ENCODE measurements around the gene MASP1.

The MASP1 gene

DNA sequence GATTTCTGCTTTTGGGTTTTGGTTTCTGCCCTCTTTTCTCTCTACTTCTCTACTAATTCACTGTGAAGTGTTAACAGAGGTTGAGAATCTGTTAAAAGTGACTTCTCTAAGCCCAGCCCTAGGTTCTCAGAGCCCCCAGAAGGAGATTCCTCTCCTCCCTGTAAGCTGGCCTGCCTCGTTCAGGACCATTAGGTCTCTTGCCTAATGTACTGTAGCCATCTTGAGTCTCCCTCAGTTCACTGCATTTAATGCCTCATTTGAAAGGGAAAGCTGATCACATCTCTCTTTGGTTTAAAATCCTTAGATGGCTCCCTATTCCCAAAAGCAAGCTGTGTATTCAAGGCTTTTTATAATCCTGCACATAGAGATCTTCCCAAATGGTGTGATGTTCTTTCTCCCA lies 77.9 kb downstream of the MASP1 start:
- 72% methylated on average over 1 of the region's 1 CpG for WGBS
- Histone ChIP-seq H3K27me3 (ENCODE audit: control insufficient read depth in 1 of 2, insufficient read depth in 1 of 2, low read length in 2 of 2) (peaks cover 0 to 5% of the 10 kb centered on the region in 2 experiments), H3K23ac (ENCODE audit: low read length in 2 of 2) (no peak overlapping the region), H4K8ac (ENCODE audit: low read length) (no peak overlapping the region), H3K79me1 (replicated peaks; ENCODE audit: low read length, poor library complexity, severe bottlenecking) (no peaks in the 10 kb centered on the region), H3K4me2 (ENCODE audit: low read length, poor library complexity, severe bottlenecking) (no peak overlapping the region), H3K9me3 (ENCODE audit: control insufficient read depth, low read length) (no peaks in the 10 kb centered on the region), H3K4ac (ENCODE audit: low read depth in 1 of 2, low read length in 2 of 2) (no peak overlapping the region), H2BK12ac (ENCODE audit: low read length in 2 of 2) (no peak overlapping the region), H2BK120ac (ENCODE audit: low read depth, low read length) (no peak overlapping the region), H4K91ac (ENCODE audit: low read length) (no peak overlapping the region), H3K4me3 (ENCODE audit: insufficient read depth in 1 of 2, low read depth in 1 of 2, low read length in 2 of 2) (no peak overlapping the region), H2BK5ac (ENCODE audit: low read depth, low read length, poor library complexity, severe bottlenecking) (no peak overlapping the region), H2AK5ac (ENCODE audit: low read length, severe bottlenecking) (no peak overlapping the region), H3K9ac (ENCODE audit: low read length) (no peak overlapping the region), H3K27ac (ENCODE audit: low read length, poor library complexity, severe bottlenecking) (no peak overlapping the region), H3K36me3 (ENCODE audit: control insufficient read depth in 1 of 2, insufficient read depth in 2 of 2, low read depth in 1 of 2, low read length in 2 of 2) (no peaks in the 10 kb centered on the region), H3K18ac (ENCODE audit: low read depth in 1 of 2, low read length in 2 of 2) (no peak overlapping the region), H3K4me1 (ENCODE audit: control insufficient read depth, insufficient read depth, low read depth, low read length) (no peaks in the 10 kb centered on the region), H2AFZ (ENCODE audit: low read depth, low read length) (no peak overlapping the region), H2BK15ac (ENCODE audit: low read depth, poor library complexity, severe bottlenecking) (no peak overlapping the region), H3K14ac (ENCODE audit: low read length in 2 of 2) (no peak overlapping the region)
- no peak for DNase-seq

DNA sequence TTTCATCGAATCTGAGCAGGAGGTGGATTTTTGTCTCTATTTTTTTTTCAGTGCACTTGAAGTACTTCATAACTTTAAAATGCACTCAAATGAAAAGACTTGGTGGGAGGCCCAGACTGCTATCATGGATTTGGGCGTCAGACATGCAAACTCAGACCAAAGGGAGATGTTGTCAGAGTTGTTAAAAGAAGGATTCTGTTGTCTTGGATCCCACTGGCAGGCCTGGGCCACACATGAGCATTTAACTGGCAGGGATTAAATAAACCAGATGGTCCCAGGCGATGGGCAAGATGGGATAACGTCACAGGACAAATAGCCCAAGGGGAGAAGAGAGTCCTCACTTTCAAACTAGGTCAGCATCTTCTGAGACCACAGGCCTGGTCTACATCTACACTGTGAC lies 78.8 kb downstream of the MASP1 start:
- peaks cover 0 to under 1% of the 10 kb centered on the region in 2 experiments for H3K27me3 ChIP-seq (ENCODE audit: control insufficient read depth in 1 of 2, insufficient read depth in 1 of 2, low read length in 2 of 2)
- H3K18ac ChIP-seq (ENCODE audit: low read depth in 1 of 2, low read length in 2 of 2), result no peak overlapping the region
- no peak overlapping the region for H2AFZ ChIP-seq (ENCODE audit: low read depth, low read length)
- DNase-seq, result no peak
- no peak overlapping the region for H2BK5ac ChIP-seq (ENCODE audit: low read depth, low read length, poor library complexity, severe bottlenecking)
- no peak overlapping the region for H3K27ac ChIP-seq (ENCODE audit: low read length, poor library complexity, severe bottlenecking)
- no peak overlapping the region for H3K4me2 ChIP-seq (ENCODE audit: low read length, poor library complexity, severe bottlenecking)
- no peaks in the 10 kb centered on the region for H3K4me1 ChIP-seq (ENCODE audit: control insufficient read depth, insufficient read depth, low read depth, low read length)
- no peaks in the 10 kb centered on the region for H3K79me1 ChIP-seq (replicated peaks; ENCODE audit: low read length, poor library complexity, severe bottlenecking)
- 84% methylated on average over 3 of the region's 4 CpGs for WGBS
- H3K9ac ChIP-seq (ENCODE audit: low read length), result no peak overlapping the region
- no peak overlapping the region for H2BK12ac ChIP-seq (ENCODE audit: low read length in 2 of 2)
- no peak overlapping the region for H3K23ac ChIP-seq (ENCODE audit: low read length in 2 of 2)
- no peak overlapping the region for H3K14ac ChIP-seq (ENCODE audit: low read length in 2 of 2)
- no peak overlapping the region for H2BK120ac ChIP-seq (ENCODE audit: low read depth, low read length)
- H4K91ac ChIP-seq (ENCODE audit: low read length), result no peak overlapping the region
- H4K8ac ChIP-seq (ENCODE audit: low read length), result no peak overlapping the region
- H3K4me3 ChIP-seq (ENCODE audit: insufficient read depth in 1 of 2, low read depth in 1 of 2, low read length in 2 of 2), result no peak overlapping the region
- H3K9me3 ChIP-seq (ENCODE audit: control insufficient read depth, low read length), result no peaks in the 10 kb centered on the region
- no peaks in the 10 kb centered on the region for H3K36me3 ChIP-seq (ENCODE audit: control insufficient read depth in 1 of 2, insufficient read depth in 2 of 2, low read depth in 1 of 2, low read length in 2 of 2)
- no peak overlapping the region for H3K4ac ChIP-seq (ENCODE audit: low read depth in 1 of 2, low read length in 2 of 2)
- H2AK5ac ChIP-seq (ENCODE audit: low read length, severe bottlenecking), result no peak overlapping the region
- no peak overlapping the region for H2BK15ac ChIP-seq (ENCODE audit: low read depth, poor library complexity, severe bottlenecking)

DNA sequence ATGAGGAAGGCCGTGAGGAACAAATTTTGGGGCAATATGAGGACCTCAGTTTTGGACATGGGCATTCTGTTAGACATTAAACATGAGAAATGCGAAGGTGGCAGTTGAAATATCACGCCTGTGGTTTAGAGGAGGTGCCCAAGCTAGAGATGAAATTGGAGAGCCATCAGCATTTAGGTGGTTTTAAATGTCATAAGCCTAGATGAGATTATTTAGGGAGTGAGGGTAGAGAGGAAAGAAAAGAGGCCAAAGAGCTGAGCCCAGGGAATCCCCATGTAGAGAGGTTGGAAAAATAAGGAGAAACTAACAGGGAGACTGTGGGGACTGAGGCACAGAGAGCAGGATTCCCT lies 79.4 kb downstream of the MASP1 start:
- H2BK15ac ChIP-seq (ENCODE audit: low read depth, poor library complexity, severe bottlenecking), result no peak overlapping the region
- H3K23ac ChIP-seq (ENCODE audit: low read length in 2 of 2), result no peak overlapping the region
- no peaks in the 10 kb centered on the region for H3K36me3 ChIP-seq (ENCODE audit: control insufficient read depth in 1 of 2, insufficient read depth in 2 of 2, low read depth in 1 of 2, low read length in 2 of 2)
- H3K9ac ChIP-seq (ENCODE audit: low read length), result no peak overlapping the region
- no peak overlapping the region for H2BK120ac ChIP-seq (ENCODE audit: low read depth, low read length)
- H3K9me3 ChIP-seq (ENCODE audit: control insufficient read depth, low read length), result no peaks in the 10 kb centered on the region
- H3K79me1 ChIP-seq (replicated peaks; ENCODE audit: low read length, poor library complexity, severe bottlenecking), result no peaks in the 10 kb centered on the region
- H3K14ac ChIP-seq (ENCODE audit: low read length in 2 of 2), result no peak overlapping the region
- H3K4me2 ChIP-seq (ENCODE audit: low read length, poor library complexity, severe bottlenecking), result no peak overlapping the region
- no peak overlapping the region for H4K91ac ChIP-seq (ENCODE audit: low read length)
- WGBS, result 78% methylated on average over 3 of the region's 3 CpGs
- DNase-seq, result no peak
- no peak overlapping the region for H4K8ac ChIP-seq (ENCODE audit: low read length)
- no peak overlapping the region for H2BK5ac ChIP-seq (ENCODE audit: low read depth, low read length, poor library complexity, severe bottlenecking)
- H3K18ac ChIP-seq (ENCODE audit: low read depth in 1 of 2, low read length in 2 of 2), result no peak overlapping the region
- H3K27me3 ChIP-seq (ENCODE audit: control insufficient read depth in 1 of 2, insufficient read depth in 1 of 2, low read length in 2 of 2), result no peaks in the 10 kb centered on the region
- no peak overlapping the region for H3K27ac ChIP-seq (ENCODE audit: low read length, poor library complexity, severe bottlenecking)
- H3K4ac ChIP-seq (ENCODE audit: low read depth in 1 of 2, low read length in 2 of 2), result no peak overlapping the region
- no peak overlapping the region for H2AK5ac ChIP-seq (ENCODE audit: low read length, severe bottlenecking)
- no peak overlapping the region for H2AFZ ChIP-seq (ENCODE audit: low read depth, low read length)
- no peaks in the 10 kb centered on the region for H3K4me1 ChIP-seq (ENCODE audit: control insufficient read depth, insufficient read depth, low read depth, low read length)
- H3K4me3 ChIP-seq (ENCODE audit: insufficient read depth in 1 of 2, low read depth in 1 of 2, low read length in 2 of 2), result no peak overlapping the region
- no peak overlapping the region for H2BK12ac ChIP-seq (ENCODE audit: low read length in 2 of 2)

DNA sequence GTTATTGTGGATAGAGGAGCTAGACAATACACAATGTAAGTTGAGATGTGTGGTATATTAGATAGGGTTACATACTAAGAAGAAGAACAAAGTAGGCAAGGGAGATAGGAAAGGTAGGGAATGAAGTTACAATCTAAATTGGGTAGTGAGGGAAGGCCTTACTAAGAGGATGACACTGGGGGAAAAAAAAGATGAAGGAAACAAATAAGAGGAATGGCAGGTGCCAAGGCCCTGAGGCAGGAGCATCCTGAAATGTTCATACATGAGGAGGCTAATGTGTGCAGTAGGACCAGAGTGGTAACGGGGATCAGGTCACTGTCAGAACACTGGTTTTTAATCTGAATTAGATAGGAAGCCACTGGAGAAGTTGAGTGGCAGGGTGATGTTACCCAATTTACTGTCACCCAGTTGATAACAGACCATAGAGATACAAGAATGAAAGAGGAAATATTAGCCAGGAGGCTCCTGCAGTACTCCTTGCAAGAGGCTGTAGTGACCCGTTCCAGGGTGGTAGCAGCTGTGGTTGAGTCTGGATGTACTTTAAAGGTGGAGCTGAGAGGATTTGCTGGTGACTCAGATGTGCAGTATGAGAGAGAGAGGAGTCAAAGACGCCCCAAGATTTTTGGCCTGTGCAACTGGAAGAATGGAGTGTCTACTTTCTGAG lies 79.9 kb downstream of the MASP1 start:
- Histone ChIP-seq H3K27ac (ENCODE audit: low read length, poor library complexity, severe bottlenecking) (no peak overlapping the region), H2AK5ac (ENCODE audit: low read length, severe bottlenecking) (no peak overlapping the region), H3K4me3 (ENCODE audit: insufficient read depth in 1 of 2, low read depth in 1 of 2, low read length in 2 of 2) (no peak overlapping the region), H2AFZ (ENCODE audit: low read depth, low read length) (no peak overlapping the region), H3K23ac (ENCODE audit: low read length in 2 of 2) (no peak overlapping the region), H3K9ac (ENCODE audit: low read length) (no peak overlapping the region), H3K18ac (ENCODE audit: low read depth in 1 of 2, low read length in 2 of 2) (no peak overlapping the region), H3K27me3 (ENCODE audit: control insufficient read depth in 1 of 2, insufficient read depth in 1 of 2, low read length in 2 of 2) (no peaks in the 10 kb centered on the region), H3K14ac (ENCODE audit: low read length in 2 of 2) (no peak overlapping the region), H2BK12ac (ENCODE audit: low read length in 2 of 2) (no peak overlapping the region), H3K4ac (ENCODE audit: low read depth in 1 of 2, low read length in 2 of 2) (no peak overlapping the region), H2BK15ac (ENCODE audit: low read depth, poor library complexity, severe bottlenecking) (no peak overlapping the region), H2BK5ac (ENCODE audit: low read depth, low read length, poor library complexity, severe bottlenecking) (no peak overlapping the region), H2BK120ac (ENCODE audit: low read depth, low read length) (no peak overlapping the region), H3K36me3 (ENCODE audit: control insufficient read depth in 1 of 2, insufficient read depth in 2 of 2, low read depth in 1 of 2, low read length in 2 of 2) (no peaks in the 10 kb centered on the region), H4K8ac (ENCODE audit: low read length) (no peak overlapping the region), H4K91ac (ENCODE audit: low read length) (no peak overlapping the region), H3K4me1 (ENCODE audit: control insufficient read depth, insufficient read depth, low read depth, low read length) (no peaks in the 10 kb centered on the region), H3K4me2 (ENCODE audit: low read length, poor library complexity, severe bottlenecking) (no peak overlapping the region), H3K79me1 (replicated peaks; ENCODE audit: low read length, poor library complexity, severe bottlenecking) (no peaks in the 10 kb centered on the region), H3K9me3 (ENCODE audit: control insufficient read depth, low read length) (no peaks in the 10 kb centered on the region)
- no peak for DNase-seq
- 69% methylated on average over 3 of the region's 3 CpGs for WGBS

Measured in mesenchymal stem cell (in vitro differentiated cells and primary cell).